Adipose tissue (tissue), 3 donors: ENCODE results near the gene GANC. TPM values are rescaled to one million over a fixed set of nuclear protein-coding genes. Genes with fewer than 3 reads are reported as not detected.
"Not testable (repeated sequence)": the region's sequence is repeated elsewhere in the genome, so short reads cannot be mapped to it uniquely, and the experiment has no call there.

Experiments
- H3K27ac ChIP-seq: one replicate; pipeline ENCODE4 v1.5.1; 2013; ENCODE audit warnings: low read depth, low read length
- WGBS, 3 donors: extraction: QIAGEN DNeasy Blood & Tissue Kit; methylation state at CpG; one replicate each; pipeline ENCODE4 v1.1.7; 2013; 5-methylcytosine and 5-hydroxymethylcytosine counted together
- polyA plus RNA-seq, 3 donors: library from polyadenylated mRNA; stranded (reverse); fragments of 200-250 nt; gene quantifications; one replicate each; pipeline ENCODE4 v1.2.3, GENCODE V29; 2013
- donor health status: healthy with polysubstance abuse.
- donor health status: Bipolar disorder and iron deficiency.
- donor health status: healthy.

Gene GANC
- polyA plus RNA-seq, 3 donors: 5.1 to 10.3 (median 8.8) TPM

DNA sequence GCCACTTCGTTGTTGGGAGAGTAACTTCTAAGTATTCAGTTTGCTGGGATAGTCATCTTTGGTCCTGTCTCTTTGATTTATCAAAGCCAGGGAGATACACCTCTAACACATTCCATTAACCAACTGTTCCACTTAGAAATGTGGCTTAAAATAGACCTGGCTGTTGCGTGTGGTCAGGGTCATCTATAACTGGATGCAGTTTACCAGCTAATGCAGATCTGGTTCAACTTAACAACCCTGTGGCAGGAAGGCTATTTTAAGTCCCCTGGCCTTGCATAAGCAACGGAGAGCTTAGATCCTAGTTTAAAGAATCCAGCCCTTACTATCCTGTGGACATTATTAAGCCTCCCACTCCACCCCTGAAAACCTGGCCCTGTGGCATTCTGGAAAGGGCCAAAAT is 58.2 kb downstream of the GANC start:
- H3K27ac ChIP-seq: no peak overlapping the region

DNA sequence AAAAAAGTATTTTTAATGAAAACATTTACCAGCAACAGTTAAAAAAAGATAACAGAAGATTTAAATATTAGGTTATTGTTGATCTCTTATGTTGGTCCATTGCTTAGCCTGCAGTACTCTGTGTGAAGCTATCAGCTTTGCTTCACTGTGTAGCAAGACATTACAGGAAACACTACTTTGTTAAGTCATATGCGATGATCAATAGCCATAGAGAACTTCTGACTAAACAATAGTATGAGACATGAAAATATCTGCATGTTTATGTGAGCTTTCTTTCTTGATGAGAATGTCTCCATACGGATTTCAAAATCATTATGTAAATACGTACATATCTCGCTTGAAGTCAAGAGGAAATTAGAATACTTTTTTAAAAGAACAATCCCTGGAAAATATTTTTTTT is 59.3 kb downstream of the GANC start:
- 69 to 74% (median 71%) methylated on average over 4 of the region's 4 CpGs for WGBS, 3 donors

More for the DNA sequence above, 58.2 kb downstream of the GANC start:
- 83 to 94% (median 84%) methylated on average over 3 of the region's 3 CpGs for WGBS, 3 donors

DNA sequence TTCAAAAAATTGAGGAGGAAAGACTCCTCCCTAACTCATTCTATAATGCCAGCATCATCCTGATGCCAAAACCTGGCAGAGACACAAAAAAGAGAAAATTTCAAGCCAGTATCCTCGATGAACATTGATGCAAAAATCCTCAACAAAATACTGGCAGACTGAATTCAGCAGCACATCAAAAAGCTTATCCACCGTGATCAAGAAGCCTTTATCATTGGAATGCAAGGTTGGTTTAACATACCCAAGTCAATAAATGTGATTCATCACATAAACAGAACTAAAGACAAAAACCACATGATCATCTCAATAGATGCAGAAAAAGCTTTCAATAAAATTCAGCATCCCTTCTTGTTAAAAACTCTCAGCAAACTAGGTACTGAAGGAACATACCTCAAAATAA is 62.1 kb downstream of the GANC start:
- H3K27ac ChIP-seq: no peak overlapping the region

More for the DNA sequence above, 59.3 kb downstream of the GANC start:
- H3K27ac ChIP-seq: no peak overlapping the region

DNA sequence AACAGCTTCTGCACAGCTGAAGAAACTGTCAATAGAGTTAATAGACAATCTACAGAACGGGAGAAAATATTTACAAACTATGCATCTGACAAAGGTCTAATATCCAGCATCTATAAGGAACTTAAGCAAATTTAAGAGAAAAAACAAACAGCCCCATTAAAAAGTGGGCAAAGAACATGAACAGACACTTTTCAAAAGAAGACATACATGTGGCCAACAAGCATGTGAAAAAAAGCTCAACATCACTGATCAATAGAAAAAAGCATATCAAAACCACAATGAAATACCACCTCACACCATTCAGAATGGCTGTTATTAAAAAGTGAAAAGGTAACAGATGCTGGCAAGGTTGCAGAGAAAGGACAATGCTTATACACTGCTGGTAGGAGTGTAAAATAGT is 63.6 kb downstream of the GANC start:
- H3K27ac ChIP-seq: not testable (repeated sequence)
- WGBS, 3 donors: 94 to 100% (median 95%) methylated on average over 1 of the region's 1 CpG

More for the DNA sequence above, 62.1 kb downstream of the GANC start:
- WGBS, 3 donors: 94 to 99% (median 97%) methylated on average over 2 of the region's 2 CpGs

DNA sequence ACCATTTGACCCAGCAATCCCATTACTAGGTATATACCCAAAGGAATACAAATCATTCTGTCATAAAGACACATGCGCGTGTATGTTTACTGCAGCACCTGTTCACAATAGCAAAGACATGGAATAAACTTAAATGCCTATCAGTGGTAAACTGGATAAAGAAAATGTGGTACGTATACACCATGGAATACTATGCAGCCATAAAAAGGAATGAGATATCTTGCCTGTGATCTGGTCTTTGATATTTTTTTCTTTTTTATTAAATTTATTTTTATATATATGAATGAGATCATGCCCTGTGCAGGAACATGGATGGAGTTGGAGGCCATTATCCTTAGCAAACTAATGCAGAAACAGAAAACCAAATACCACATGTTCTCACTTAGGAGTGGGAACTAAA is 64.1 kb downstream of the GANC start:
- WGBS, 3 donors: 98 to 99% (median 98%) methylated on average over 3 of the region's 3 CpGs
- H3K27ac ChIP-seq: not testable (repeated sequence)

DNA sequence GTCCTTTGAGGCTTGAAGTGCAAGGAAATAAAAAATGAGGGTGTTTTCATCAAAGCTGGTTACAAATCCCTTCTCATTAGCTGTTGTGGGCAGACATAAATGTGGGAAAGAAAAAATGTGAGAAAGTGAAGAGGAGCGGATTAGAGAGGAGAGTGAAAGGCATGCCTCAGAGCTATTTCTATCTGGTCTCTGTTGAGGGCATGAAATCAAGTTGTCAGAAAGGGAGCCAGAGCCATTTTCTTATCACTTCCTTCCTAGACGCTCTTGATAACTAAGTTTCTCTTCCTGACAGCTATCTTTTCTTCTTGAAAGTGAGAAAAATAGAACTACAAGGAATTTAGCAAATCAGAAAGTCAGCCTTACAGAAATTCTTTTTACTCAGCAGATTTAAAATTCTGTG is 65.5 kb downstream of the GANC start:
- no peak overlapping the region for H3K27ac ChIP-seq
- 48 to 65% (median 59%) methylated on average over 2 of the region's 2 CpGs for WGBS, 3 donors

DNA sequence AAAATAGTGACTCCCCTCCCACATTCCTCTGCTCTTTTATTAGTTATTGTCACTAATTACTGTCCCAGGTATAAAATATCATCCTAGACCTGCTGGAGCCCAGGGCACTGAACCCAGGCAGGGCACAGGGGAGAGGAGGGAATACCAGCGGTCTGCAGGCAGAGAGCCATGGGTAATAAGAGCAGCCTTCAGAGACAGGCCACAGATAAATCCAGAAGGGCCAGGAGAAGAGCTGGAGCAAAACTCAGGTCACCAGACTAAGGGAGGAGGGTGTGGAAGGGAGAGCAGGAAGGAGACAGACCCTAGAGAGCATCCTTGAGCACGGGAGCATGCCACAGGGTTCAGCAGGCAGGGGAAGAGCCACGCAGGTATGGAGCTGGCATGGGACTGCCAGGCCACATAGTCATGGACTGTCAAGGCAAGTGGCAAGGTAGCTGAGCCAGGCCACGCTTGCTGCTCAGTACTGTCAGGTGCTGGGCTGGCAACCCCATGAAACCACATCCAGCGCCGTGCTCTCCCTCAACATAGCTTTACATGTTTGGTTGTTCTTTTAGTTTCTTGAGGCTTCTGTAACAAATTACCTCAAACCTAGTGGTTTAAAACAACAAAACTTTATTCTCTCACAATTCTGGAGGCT is 70.7 kb downstream of the GANC start:
- 87 to 98% (median 93%) methylated on average over 6 of the region's 6 CpGs for WGBS, 3 donors
- no peak overlapping the region for H3K27ac ChIP-seq

DNA sequence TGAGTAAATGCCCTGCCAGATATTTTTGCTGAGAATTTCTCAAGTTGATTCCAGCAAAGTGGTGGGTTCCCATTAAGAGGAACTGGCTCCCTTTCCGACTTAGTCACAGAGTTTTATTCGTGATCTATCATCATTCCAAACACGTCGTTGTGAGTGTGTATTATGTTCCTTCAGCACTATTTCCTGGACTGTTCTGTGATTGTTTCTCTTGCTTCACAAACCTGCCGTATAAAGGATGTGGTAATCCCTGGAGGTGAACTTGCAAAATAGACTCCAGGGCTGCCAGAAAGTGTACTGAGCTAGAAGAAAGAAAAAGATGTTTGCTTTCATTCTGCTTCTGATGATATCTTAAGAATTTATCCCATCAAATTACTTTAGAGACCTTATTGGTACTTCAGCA is 71.8 kb downstream of the GANC start:
- 29 to 70% (median 34%) methylated on average over 5 of the region's 5 CpGs for WGBS, 3 donors
- no peak overlapping the region for H3K27ac ChIP-seq

DNA sequence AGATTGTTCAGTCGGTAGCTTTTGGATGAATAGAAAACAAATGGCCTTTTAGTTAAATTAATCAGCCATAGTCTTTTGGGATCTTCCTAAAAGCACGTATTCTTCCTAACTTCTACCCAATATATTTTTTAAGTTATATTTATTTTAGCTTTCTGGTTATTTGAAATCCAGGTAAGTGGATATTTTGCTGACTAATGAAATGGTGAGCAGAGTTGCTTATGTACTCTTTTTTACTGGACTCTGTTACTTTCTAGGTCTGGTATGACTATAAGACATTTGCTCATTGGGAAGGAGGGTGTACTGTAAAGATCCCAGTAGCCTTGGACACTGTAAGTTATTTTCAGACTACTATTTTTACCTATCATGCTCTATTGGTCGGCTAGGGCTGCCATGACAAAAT is 72.5 kb downstream of the GANC start:
- WGBS, 3 donors: 94 to 97% (median 97%) methylated on average over 3 of the region's 3 CpGs
- no peak overlapping the region for H3K27ac ChIP-seq

DNA sequence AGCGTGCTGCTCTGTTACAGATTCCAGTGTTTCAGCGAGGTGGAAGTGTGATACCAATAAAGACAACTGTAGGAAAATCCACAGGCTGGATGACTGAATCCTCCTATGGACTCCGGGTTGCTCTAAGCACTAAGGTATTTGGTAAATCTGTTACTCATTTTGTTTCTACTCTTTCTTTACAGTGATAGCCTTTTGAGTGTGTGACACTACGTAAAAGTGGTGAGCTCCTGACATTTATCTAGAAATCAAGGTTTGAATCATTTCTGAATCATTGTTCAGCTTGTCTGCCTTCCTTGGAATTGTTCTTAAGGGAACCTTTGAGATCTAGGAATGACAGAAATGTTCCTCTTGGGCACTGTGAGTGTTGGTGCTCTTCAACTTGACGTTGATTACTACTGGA is 75.1 kb downstream of the GANC start:
- 93 to 95% (median 94%) methylated on average over 5 of the region's 5 CpGs for WGBS, 3 donors
- no peak overlapping the region for H3K27ac ChIP-seq

DNA sequence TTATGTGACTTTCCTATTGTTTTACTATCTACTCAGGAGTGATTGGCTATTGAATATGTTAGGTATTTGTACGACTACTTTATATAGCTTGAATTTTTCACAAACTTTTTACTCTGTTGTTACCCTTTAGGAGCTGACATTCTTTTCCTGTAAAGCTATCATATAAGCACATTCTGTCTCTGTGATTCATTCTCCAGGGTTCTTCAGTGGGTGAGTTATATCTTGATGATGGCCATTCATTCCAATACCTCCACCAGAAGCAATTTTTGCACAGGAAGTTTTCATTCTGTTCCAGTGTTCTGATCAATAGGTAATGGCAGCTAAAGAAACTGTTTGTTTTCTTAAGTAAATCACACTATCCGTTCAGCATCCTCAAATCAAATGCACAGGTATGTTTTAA is 76.2 kb downstream of the GANC start:
- 81 to 94% (median 94%) methylated on average over 2 of the region's 2 CpGs for WGBS, 3 donors
- no peak overlapping the region for H3K27ac ChIP-seq

DNA sequence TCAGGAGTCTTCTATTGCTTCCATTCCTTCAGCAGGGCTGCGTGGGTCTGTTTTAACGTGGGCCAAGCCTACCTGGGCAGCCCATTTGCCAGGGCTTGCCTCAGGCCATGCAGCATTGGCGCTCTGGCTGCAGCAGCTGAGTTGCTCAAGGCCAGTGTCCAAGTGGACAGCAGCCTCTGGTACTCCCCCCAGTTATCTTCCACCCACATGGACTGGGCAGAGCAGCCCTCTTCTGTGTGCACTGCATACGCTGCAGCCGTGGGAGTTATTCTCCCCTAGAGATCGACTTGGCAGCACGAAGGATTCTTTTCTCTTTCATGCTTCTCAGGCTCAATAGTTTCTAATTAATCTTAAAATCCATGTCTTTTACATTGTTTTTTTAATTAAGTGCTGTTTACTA is 79.4 kb downstream of the GANC start:
- no peak overlapping the region for H3K27ac ChIP-seq
- WGBS, 3 donors: 76 to 83% (median 77%) methylated on average over 7 of the region's 7 CpGs

DNA sequence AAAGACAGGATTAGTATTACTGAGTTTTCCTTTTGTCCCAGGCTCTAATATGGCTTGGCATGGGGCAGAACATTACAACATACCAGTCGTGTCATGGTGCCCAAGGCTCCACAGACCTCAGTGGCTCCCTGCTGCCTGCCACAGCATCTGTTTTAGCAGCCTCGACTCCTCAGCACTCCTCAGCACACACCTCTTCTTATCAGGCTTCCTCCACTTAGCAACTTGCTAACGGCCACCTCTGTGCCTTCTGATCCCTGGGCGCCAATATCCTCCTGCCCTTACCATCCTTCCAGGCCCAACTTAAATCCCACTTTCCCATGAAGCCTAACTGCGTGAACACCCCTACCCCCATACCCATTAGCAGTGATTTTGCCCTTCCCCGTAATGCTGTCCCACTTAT is 80.1 kb downstream of the GANC start:
- 86 to 92% (median 91%) methylated on average over 6 of the region's 6 CpGs for WGBS, 3 donors
- H3K27ac ChIP-seq: no peak overlapping the region

DNA sequence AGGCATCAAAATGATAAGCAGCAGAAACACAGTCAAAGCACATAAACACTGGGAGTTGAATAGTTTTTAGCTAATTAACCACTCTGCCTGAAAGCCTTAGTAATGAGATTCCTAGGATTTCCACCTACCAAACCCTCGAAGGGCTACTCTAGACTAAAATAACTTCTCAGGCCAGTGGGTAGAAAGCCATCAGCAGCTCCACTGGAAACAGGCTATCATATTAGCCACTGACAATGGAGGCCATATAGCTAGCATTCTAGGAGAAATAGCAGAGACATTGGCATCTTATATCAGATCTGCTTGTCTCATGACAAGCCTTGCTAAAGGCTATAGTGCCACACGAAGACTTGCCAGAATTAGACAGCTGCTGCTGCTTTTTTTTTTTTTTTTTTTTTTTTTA is 81.8 kb downstream of the GANC start:
- H3K27ac ChIP-seq: no peak overlapping the region
- WGBS, 3 donors: 67 to 93% (median 70%) methylated on average over 2 of the region's 2 CpGs

DNA sequence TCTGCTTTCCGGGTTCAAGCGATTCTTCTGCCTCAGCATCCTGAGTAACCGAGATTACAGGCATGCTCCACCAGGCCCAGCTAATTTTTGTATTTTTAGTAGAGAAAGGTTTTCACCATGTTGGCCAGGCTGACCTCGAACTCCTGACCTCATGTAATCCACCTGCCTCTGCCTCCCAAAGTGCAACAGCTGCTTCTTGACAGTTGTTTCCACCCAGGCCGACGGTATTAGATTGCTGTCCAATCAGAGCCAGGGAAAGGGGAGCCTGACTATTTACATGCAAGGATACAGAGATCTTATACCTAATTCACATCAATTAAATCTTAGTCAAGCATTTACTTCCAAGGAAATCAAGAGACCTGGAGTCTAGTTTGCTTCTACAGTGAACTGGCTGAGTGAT is 82.3 kb downstream of the GANC start:
- no peak overlapping the region for H3K27ac ChIP-seq
- 89 to 92% (median 92%) methylated on average over 6 of the region's 6 CpGs for WGBS, 3 donors

DNA sequence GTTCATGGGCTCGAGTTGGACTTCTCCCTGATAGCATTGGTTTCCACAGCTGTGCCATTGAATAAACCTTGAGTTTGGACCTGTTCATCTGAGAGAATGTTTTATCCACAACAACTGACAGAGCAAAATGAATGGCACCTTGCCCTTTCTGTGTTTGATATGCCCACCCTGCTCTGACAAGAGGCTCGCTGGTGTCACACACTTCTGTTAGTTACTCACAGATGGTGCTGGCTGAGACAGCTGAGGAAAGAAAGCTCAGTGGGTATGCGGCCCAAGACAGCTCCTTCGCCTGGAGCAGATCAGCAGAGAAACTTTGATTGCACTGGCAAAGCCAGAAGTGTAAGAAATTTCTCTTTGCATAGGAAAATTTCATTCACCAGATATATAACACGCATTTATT is 83.8 kb downstream of the GANC start:
- WGBS, 3 donors: 82 to 91% (median 90%) methylated on average over 5 of the region's 5 CpGs
- no peak overlapping the region for H3K27ac ChIP-seq

DNA sequence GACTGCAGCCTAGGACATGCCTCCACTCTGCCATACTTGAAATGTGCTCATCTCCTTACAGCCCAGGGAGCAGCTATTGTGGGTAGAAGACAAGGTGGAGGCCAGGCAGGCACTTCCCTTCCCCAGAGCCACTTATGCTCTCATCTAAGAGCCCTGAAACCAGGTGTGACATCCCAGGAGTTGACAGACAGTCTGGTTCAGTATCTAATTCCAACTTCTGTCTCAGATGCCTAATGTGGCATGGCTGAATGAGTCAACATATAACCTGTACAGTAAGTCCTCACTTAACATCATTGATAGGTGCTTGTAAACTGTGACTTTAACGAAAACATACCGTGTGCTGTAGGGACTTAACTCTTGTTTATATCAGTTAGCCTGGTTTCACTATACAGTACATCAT is 85.1 kb downstream of the GANC start:
- no peak overlapping the region for H3K27ac ChIP-seq
- WGBS, 3 donors: 88 to 93% (median 89%) methylated on average over 2 of the region's 2 CpGs

DNA sequence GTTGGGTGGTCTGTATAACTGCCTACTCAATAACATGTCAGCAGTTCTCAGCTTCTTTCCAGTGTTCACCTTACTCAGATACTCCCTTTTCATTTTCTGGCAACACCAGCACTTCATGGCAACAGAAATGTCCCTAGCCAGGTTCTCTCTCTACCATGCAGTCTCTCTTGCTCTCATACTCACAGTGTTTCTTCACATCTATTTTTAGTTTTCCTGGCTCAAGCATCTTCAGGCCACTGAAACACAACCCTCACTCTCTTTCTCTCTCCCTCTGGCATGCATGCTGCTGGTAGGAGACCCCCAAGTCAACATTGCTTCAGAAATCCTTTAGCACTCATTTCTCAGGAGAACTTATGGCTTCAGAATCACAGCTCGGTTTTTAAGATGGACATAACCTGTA is 86.2 kb downstream of the GANC start, which contains the start of gene CAPN3:
CAPN3 (plus strand) TSS at position 253 of the 400 bp plus-strand sequence. CDS start 305 bp downstream, outside the sequence.
- 70 to 86% (median 76%) methylated on average over 1 of the region's 1 CpG for WGBS, 3 donors
- no peak within 1 kb of the TSS for H3K27ac ChIP-seq

DNA sequence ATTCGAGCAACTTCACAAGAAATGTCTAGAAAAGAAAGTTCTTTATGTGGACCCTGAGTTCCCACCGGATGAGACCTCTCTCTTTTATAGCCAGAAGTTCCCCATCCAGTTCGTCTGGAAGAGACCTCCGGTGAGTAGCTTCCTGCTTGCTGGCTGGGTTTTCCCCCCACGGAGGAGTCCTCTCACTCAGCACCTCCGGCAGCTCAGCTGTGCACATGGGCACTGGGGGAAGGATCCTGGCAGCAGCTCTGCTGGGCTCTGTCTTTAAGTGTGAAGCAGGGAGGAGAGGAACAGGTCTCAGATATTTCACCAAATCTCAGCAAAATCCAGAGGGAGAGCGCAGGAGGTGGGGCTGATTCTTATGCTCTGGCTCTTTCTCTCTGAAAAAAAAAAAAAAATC is 87.0 kb downstream of the GANC start:
- H3K27ac ChIP-seq: no peak overlapping the region
- WGBS, 3 donors: 56 to 77% (median 58%) methylated on average over 7 of the region's 7 CpGs

DNA sequence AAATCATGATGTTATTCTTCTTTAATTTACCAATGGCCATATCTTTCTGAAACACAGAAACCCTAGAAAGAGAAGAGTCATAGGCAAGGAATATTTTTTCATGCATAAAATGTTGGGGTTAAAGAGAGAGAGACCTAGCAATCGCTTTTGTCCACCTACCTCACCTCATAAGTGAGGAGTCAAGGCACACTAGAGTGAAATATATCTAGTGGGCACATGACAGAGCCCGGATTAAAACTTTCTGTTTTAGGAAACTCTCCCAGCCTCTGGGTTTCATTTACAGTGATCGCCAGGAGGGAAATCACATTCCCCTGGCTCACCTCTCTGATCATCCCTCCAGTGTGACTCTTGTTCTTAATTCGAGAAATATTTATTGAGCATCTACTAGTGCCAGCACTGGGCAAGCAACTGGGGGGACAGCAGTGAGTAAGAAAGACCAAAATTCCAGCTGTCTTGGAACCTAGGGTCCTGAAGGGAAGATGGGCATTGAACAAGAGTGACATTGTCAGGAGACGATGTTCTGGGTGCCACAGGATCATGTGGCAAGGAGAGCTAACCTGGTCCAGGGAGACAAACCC is 87.6 kb downstream of the GANC start:
- H3K27ac ChIP-seq: no peak overlapping the region
- 93 to 95% (median 93%) methylated on average over 5 of the region's 5 CpGs for WGBS, 3 donors
